ENCODE data around the gene LZIC.
"Not testable (repeated sequence)": the region's sequence is repeated elsewhere in the genome, so short reads cannot be mapped to it uniquely, and the experiment has no call there.

LZIC gene

GRCh38 chr1:9942939-9943788 lies at the start of gene LZIC, which contains the start of gene NMNAT1:
Gene LZIC (minus strand): TSS chr1:9943391. CDS start chr1:9936619, 6,772 bp downstream.
Gene NMNAT1 (plus strand): TSS chr1:9943475. CDS start chr1:9972074, 28,599 bp downstream.
- DNase-seq = peak; percentile 72

DNA sequence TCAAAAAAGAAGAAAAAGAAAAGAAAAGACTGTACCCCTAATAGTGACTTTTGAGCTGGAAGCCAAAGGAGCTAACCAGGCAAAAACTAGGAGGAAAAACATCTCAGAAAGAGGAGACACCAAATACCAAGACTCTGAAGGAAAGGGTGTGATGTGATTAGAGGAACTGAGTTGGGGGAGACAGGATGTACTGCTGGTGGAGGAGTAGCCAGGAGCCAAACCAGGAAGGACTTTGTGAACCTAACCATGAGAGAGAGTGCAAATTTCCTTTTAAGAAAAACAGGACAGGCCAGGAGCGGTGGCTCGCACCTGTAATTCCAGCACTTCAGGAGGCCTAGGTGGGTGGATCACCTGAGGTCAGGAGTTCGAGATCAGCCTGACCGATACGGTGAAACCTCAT lies 49.7 kb upstream of the LZIC start:
- no peak for DNase-seq

DNA sequence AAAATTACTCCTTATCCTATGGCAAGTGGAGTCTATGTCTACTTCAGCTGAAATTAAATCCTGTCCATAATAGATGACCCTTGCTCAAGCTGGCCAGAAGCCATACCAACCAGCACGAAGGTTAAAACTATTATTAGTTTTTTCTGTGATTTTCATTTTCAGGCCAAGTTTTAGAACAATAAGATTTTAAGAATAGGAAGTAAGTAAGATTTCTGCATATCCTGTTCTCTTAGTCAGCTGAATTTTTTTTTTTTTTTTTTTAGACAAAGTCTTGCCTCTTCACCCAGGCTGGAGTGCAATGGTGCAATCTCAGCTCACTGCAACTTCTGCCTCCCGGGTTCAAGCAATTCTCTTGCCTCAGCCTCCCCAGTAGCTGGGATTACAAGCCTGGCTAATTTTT lies 47.8 kb upstream of the LZIC start:
- no peak for DNase-seq

GRCh38 chr1:9989773-9990172 lies 46.6 kb upstream of the LZIC start:
- no peak for DNase-seq

- no peak for DNase-seq
These were observed 41.8 kb upstream of the LZIC start for GRCh38 chr1:9985001-9985400.

GRCh38 chr1:9984253-9984652 lies 41.1 kb upstream of the LZIC start:
- DNase-seq = no peak

- DNase-seq = peak; percentile 37
These were observed 17.7 kb upstream of the LZIC start for GRCh38 chr1:9960706-9961562.

DNA sequence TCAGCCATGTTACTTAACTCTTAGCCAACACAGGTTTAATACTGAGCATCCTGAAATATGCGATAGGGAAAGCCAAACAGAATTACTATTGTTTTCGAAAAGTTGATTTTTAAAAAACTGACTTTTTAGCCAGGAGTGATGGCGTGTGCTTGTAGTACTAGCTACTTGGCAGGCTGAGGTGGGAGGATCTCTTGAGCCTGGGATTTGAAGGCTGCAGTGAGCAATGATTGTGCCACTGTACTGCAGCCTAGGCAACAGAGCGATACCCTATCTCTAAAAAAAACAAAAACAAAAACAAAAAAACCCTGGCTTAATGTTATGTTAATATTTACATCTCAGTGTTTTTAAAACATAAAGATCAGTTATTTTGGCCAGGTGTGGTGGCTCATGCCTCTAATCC lies 16.8 kb upstream of the LZIC start:
- DNase-seq = no peak

GRCh38 chr1:9957726-9958125 lies 14.5 kb upstream of the LZIC start:
- no peak for DNase-seq

- DNase-seq = no peak
These were observed 3.1 kb upstream of the LZIC start for GRCh38 chr1:9946315-9946714.

DNA sequence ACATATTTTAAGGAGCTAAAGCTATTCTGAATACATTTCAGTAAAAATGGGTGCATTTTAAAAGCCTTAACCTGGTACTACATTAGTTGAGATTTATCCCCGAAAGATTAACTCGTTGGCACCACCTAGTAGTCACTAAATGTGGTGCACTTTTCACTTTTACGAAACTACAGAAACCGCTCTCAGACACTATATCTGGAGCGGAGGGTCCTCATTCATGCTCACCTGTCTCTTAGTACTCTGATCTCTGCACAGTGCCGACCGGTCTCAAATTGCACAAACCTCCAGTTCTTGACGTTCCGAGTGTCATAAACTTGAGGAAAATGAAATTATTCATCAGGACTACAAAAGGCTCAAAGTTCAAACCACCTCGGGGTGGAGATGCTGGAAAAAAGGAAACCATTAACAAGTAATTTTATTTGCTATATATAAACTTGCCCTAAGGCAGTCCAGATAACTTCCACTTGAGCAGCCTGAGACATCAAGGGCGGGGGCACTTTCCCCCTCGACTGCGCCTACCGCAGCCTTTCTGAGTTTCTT lies 722 bp downstream of the LZIC start:
- peak; percentile 15 for DNase-seq

- no peak for DNase-seq
These were observed 13.5 kb downstream of the LZIC start for GRCh38 chr1:9929431-9930385.

GRCh38 chr1:9927259-9927658 lies 15.9 kb downstream of the LZIC start:
- DNase-seq = no peak

- no peak for DNase-seq
These were observed 20.8 kb downstream of the LZIC start for GRCh38 chr1:9922342-9922741.

GRCh38 chr1:9920606-9921005 lies 22.6 kb downstream of the LZIC start:
- no peak for DNase-seq

- no peak for DNase-seq
These were observed 25.3 kb downstream of the LZIC start for GRCh38 chr1:9917901-9918300.

GRCh38 chr1:9917495-9917894 lies 25.7 kb downstream of the LZIC start:
- DNase-seq = not testable (repeated sequence)

DNA sequence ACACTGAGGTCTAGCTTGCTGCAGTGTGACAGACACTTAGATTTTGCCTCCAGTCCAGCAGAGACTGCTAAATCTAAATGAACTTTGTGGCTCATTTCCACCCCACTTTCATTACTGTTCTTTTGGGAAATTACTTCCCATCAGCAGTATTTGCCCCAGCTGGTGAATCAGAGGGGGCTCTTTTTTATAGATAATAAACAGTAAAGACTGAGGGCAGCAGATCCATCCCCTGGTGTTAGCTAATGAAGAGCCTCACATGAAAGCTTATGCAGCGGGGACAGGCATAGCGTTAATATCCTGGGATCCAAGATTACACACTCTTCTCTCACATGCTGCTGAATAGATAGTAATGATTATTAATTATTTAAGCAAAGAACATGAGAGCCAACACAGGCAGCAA lies 26.7 kb downstream of the LZIC start:
- no peak for DNase-seq

DNA sequence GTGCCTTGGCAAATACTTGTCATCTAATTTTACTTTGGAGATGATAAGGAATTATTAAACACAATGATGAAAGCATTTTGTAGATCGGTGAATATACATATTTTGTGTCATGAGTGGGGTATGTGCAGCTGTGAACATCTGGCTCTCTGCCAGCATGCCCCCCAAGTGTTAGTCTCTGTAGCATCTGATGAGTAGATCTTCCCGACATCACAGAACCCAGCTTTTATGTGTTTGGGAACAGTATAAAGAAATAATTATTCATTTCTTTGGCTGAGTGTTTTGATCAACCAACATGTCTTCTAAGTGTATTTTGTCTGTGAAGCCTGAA lies 28.6 kb downstream of the LZIC start:
- no peak for DNase-seq

GRCh38 chr1:9912264-9912936 lies 30.8 kb downstream of the LZIC start:
- DNase-seq = no peak

DNA sequence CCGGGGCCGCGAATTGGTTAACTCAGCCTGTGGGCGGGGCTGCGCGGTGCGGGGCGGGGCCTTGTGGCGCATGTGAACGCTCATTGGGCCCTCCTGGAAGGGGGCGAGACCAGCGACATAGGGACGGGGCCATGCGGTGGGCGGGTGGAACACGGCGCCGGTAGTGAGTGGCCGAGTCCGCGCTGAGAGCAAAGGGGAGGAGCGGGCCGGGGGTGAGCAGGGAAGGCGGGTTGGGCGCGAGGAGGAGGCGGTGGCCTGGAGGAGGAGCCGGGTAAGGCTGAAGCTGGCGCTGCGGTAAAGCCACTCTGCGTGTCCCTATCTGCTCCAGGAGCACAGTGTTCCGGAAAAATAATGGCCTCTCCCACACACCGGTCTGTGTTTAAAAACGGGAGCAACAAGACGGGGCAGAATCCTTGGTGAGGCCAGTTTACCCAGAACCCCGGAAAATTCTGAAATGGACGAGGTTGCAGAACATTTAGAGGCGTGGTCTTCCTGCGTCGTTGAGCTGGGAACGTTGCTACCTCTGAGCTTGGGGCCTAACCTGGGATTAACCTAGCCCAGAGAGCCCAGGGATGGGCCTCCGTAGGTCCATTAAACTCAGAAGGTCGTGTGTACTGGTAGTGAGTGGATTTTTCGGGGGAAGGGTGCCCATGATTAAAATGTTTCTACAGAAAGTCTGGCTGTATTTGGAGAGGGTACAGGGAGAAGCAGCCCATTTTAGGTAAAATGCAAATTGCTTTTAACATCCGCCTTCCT lies 32.6 kb downstream of the LZIC start:
- DNase-seq = peak; percentile 82
